Amniotic epithelial cell (primary cell): ENCODE results near the gene AP1M2.
A peak's percentile ranks its signal among the peaks of the same experiment; 100 is the strongest.
"Not testable (repeated sequence)": the region's sequence is repeated elsewhere in the genome, so short reads cannot be mapped to it uniquely, and the experiment has no call there.

Source experiments
- DNase-seq: peaks from one replicate; pipeline ENCODE4 v3.0.0-alpha.2; 2010; ENCODE audit warnings: low read depth

AP1M2 gene

DNA sequence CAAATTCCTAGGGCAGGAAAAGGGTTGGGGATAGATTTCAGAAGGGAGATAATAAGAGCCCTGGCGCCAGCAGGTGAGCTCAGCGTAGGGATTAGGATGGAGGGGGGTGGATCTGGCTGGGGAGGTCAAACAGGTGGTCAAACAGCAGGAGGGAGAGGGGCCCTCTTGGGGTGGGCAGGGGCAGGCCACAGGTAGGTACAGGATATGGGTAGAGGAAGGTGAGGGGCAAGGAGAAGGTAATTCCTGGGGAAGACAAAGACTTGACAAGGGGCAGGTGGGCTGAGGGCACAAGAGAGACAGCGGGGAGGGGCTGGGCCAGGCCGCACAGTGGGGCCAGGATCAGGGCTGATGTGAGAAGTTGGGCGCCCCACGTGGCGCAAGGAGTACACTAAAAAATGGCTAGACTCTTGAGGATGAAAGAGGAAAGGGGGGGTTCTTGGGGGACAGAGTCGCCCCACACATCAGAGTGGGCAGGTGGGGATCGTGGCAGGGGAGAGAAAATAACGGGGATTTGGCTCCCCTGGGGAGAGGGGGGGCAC, 22.0 kb downstream of the AP1M2 start:
- DNase-seq: no peak

DNA sequence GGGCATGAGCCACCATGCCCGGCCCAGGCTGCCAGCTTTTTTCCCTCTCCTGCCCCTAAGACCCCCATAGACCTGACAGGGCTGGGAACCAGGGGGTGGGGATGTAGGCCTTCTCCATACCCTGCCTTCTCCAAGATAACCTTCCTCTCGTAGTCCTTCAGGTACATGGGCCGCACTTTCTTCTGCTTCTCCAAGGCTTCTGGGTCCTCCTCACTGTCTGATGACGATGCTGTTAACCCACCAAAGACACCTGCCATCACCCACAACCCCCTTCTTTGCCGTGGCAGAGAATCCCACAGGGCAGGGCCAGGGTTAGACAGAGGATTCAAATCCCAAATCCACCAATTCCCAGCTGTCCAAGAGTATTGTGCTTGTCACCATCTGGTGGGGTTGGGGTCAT, 24.5 kb downstream of the AP1M2 start:
- DNase-seq: no peak

DNA sequence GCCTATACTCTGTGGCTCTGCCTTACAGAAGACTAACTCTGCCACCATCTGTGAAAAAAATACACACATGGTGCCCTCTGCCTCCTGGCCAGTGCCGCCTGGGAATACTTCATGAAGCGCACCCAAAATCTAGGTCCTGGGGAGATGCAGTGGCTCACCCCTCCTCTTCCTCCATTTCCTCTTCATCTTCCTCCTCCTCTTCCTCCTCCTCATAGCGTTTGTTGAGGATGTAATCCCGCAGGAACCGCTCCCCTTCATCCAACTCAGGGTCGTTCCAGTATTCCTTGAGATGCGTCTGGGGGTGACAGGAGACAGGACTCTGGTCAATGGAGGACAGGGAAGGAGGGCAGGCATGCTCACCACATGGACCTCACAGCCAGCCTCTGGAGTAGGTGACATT, 27.0 kb downstream of the AP1M2 start:
- DNase-seq: no peak

DNA sequence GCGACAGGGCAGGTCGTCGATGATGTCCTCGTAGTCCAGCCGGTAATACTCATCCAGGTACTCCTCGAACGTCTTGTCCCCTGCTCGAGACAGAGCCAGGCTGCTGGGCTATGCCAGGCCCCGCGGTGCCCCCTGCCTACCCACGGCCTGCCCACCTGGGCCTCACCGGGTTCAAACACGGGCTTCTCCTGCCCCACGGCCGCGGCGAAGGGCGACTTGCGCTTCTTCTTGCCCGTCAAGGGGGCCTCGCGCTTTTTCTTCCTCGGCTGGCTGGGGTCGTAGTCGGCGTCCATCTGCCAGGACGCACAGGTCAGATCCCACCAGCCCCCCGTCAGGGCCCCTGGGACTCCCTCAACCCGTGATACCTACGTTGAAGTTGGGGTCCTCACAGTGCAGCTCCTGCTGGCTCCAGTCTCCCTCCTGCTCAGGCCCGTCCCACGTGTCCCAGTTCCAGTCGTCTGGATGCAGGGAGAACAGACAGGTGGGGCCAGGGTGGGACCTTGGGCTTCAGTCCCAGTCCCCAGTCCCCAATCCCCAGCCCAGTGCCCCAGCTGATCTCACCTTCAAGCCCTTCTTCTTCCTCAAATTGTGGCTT, 29.4 kb downstream of the AP1M2 start:
- no peak for DNase-seq

DNA sequence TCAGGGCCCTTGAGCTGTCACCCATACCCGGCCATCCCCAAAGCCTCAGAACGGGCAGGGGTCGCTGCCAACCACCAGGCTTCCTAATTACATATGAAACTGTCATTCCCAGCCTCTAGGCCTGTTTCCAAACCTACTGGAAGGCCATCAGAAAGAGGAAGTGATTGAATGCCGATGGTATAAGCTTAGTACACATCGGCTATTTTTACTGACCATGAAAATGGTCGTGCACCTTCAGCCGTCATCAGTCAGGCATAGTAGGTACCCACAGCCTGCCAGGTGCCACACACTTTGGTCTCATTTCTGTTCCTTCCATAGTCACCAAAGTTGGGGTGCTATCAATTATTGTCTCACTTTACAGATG, 31.5 kb downstream of the AP1M2 start:
- no peak for DNase-seq

DNA sequence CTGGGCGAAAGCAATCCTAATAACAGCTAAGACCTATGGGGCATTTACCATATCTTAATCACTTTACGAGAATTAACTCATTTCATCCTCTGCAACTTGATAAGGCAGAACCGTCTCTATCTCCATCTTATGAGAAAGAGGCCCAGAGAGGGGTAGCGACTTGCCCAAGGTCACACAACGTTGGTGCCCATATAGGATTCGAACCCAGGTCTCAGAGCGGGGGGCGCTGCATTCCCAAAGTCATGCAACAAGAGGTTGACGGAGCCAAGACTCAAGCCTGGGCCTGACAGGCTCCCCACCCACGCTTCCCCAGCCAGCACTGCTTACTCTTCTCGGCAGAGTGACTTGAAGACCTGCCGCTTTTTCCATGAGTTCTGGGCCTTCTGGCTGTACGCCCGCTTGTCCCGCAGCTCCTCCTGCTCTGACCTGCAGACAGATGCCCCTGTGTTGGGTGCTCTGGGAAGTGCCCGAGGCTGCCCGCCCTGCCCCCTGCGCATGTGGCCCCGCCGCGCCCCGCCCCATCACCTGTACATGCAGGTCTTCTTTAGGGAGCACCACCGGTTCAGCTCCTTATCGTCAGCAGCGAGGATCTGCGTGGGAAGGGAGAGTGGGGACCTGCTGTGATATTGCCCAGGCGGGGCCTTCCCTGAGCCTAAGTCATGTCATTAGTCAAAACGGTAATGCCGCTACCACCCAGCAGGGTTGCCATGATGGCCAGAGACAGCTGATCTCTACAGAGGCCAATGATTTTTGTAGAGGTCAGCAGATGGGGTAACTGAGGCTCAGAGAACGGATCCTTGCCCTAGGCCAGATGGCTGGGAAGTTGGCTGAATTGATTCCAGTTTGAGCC, 32.1 kb downstream of the AP1M2 start:
- DNase-seq: no peak

DNA sequence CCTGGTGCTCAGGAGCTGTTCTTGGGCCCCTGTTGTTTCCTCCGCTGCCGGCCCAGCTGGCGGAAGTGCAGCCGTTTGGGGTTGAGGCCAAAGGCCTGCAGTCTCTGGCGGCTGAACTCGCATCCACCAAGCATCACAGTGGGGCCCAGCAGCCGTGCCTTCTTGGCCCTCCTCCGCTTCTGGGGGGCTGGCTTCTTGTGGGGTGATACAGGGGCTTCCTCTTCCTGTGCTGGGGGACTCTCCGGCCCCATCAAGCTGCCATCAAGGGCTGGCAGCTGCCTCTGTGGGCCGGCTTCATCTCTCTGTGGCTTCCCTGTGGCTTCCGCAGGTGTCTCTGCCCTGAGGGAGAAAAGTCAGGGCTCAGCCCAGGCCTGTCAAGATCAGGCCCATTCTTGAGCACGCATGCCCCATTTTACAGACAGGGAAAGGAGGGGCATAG, 33.1 kb downstream of the AP1M2 start:
- no peak for DNase-seq

DNA sequence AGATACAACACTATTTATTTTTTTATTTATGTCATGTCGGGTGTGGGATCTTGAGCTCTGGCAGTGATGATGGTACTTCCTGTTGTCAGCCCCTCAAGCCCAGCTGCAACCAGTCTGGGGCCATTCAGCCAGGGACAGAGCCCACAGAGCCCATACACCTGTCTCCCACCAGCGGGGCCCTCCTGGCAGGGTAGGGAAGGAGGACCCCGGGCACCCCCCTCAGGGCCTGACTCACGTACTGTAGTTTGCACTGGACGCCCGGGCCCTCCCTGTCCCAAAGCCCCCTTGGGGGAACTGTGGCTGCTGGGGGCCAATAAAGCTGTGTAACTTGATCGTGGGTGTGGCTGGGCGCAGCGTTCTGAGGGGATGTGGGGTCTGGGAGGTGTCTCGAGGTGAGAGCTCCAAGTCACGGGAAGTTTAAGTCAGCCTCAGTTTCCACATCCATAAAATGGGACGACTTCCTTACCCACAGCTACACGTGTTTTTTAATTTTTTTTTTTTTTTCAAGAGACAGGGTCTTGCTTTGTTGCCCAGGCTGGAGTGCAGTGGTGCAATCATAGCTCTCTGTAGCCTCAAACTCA, 33.9 kb downstream of the AP1M2 start:
- DNase-seq: no peak

DNA sequence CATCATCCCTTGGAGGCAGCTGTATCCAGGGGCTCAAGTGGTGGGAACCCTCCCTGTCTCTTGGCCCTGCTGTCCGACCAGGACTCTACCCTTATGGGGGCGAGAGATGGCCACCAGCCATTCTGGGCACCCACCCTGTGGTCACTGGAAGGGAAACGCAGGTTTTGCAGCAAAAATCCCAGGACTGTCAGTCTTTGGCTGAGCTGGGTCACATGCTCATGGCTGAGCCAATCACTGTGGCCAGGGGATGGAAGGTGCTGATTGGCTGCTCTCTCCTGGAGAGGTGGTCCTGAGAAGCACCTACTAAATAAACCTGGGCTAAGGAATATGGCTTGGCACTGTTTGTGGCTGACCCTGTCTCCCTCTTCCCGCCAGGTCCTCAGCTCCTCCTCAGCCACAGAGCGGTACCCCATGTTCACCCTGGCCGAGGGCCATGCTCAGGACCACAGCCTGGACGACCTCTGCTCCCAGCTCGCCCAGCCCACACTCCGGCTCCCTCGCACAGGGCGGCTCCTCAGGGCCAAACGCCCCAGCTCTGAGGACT, 34.5 kb downstream of the AP1M2 start:
- DNase-seq: peak; percentile 33

DNA sequence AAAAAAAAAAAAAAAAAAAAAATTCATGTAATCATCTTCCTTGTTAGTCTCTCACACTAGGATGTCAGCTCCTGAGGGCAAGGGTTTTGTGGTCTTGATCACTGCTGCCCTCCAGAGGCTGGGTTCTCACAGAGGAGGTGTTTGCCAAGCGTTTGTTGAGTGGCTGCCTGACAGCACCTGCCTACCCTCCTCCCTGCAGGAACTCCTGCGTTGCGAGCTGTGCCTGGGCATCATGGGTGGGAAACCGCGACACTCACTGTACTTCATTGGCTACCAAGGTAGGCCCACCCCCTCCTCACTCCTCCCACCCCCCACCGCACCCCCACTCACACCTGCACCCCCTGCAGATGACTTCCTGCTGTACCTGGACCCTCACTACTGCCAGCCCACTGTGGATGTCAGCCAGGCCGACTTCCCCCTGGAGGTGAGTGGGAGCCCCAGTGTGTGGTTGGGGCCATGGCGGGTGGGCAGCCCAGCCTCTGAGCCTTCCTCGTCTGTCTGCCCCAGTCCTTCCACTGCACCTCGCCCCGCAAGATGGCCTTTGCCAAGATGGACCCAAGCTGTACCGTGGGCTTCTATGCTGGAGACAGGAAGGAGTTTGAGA, 35.3 kb downstream of the AP1M2 start:
- DNase-seq: peak; percentile 63

DNA sequence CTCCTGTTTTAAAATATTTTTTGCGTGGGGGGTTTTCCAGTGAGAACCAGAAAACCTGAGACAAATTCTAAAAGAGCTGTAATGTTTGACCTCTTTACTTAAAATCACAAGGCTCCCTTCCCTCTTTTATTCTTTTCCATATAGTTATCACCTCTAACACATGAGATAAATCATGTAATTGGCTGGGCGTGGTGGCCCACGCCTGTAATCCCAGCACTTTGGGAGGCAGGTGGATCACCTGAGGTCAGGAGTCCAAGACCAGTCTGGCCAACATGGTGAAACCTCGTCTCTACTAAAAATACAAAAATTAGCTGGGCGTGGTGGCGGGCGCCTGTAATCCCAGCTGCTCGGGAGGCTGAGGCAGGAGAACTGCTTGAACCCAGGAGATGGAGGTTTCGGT, 36.1 kb downstream of the AP1M2 start:
- not testable (repeated sequence) for DNase-seq

DNA sequence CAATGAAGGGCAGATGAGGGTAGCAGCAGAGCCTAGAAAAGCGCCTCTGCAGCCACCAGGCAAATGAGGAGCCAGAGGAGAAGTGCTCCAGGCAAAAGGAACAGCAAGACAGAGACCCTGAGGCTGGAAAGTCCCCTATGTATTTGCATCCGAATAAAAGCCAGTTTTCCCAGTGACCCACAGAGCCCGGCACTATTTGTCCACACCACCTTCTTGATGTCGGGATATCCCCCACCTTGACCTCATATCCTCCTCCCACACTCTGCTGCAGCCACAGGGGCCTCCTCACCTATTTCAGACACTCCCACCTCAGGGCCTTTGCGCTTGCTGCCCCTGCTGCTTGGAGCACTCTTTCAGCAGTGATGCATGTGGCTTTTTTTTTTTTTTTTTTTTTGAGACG, 36.8 kb downstream of the AP1M2 start:
- no peak for DNase-seq

DNA sequence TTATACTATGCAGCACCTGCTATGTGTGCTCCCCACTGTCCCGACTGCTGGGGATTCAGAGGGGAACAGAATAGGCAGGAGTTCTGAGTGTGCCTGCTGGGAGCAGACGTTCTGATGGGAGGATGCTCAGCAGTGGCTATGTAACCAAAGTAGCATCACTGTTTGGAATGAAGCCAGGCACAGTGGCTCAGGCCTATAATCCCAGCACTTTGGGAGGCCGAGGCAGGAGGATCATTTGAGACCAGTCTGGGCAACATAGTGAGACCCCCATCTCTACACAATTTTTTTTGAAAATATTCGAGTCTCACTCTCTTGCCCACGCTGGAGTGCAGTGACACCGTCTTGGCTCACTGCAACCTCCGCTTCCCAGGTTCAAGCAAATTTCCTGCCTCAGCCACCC, 37.4 kb downstream of the AP1M2 start:
- DNase-seq: no peak

DNA sequence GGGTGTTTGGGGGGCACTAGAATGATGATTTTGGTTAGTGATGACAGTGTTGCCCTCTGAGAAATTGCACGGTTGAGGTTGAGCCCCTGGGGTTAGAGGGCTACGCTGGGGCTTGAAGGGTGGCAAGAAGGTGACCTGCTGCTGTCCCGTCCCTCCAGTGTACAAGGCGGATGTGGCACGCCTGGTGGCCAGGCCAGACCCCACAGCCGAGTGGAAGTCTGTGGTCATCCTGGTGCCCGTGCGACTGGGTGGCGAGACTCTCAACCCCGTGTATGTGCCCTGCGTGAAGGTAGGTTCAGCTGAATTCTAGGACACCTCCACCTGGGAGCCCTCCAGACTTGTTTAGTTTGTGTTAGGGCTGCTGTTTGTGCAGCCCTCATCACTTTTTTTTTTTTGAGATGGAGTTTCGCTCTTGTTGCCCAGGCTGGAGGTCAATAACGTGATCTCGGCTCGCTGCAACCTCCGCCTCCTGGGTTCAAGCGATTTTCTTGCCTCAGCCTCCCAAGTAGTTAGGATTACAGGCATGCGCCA, 38.3 kb downstream of the AP1M2 start:
- DNase-seq: no peak

DNA sequence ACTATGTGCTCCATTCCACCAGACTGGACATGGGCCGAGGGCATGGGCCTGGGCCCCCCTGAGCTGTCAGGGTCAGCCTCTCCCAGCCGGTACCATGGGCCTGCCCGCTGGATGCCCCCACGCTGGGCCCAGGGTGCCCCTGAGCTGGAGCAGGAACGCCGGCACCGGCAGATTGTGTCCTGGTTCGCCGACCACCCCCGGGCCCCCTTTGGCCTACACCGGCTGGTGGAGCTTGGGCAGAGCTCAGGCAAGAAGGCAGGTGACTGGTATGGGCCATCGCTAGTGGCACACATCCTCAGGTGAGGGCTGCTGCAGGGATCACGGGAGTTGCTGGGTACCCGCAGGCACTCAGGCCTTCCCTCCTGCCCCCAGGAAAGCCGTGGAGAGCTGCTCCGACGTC, 40.3 kb downstream of the AP1M2 start:
- DNase-seq: no peak

DNA sequence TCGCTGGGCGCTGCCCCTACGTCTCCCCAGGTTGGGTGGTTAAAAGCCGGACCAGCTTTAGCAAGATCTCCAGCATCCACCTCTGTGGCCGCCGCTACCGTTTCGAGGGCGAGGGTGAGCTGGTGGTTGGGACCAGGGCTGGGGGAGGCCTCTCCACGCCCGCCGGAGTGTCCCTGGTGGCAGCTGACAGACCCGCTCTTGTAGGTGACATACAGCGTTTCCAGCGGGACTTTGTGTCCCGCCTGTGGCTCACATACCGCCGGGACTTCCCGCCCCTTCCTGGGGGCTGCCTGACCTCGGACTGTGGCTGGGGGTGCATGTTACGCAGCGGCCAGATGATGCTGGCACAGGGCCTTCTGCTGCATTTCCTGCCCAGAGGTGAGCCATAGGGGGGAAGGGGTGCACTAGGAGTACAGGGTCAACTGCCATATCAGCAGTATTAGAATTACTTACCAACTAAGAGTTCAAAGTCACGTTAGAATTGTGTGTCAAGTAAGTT, 42.3 kb downstream of the AP1M2 start:
- DNase-seq: no peak

DNA sequence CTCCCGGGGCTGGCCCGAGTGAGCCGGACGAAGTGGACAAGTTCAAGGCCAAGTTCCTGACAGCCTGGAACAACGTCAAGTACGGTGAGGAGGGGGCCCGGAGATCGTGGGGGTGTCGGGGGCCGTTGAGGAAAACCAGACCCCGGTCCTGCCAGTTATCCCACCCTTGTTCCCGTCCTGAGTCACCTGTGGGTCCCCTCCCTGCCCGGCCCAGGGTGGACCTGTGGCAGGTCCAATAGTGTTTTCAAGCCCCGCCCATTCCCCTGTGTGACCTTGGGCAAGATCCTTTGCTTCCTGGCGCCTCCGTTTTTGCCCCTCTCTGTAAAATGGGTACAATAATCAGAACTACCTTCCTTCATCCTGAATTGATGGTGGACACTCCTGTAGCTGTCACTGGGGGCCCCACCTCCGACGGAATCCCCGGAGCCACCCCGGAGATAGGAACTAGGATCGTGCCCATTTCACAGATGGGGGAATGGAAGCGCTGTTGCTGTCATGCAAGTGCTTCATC, 42.8 kb downstream of the AP1M2 start:
- DNase-seq: no peak

DNA sequence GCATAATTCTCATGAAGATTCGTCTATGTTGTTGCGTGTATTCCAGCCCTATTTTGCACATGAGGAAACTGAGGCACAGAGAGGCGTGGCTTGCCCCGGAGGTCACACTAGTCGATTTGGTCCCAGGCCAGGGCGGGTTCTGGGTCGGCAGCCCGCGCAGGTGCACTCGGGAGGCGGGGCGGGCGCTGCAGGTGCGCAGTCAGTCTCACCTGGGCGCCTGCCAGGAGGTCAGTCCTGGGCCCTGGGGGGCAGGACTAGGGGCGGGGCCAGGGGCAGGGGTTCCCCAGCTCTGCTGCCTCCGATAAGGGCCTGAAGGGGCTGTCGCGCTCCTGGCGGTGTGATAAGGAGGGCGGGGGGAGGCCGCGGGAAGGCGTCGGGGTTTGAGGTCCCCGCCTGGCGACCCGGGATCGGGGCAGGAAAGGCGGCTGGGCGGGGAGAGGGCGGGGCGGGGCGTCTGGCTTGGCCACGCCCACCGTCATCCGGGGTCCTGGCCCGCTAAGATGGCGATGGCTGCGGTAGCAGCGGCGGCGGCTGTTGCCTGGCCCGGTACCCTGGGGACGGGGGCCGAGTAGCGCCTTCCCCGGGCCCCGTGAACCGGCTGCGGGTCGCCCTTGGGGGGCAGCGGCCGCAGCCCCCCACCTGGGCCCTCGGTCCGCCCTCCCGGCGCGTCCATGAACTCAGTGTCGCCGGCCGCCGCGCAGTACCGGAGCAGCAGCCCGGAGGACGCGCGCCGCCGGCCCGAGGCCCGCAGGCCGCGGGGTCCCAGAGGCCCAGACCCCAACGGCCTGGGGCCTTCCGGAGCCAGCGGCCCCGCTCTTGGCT, 43.5 kb downstream of the AP1M2 start, which contains the start of gene ATG4D:
TSS of gene ATG4D (plus strand) at position 485 of the 822 bp plus-strand sequence. CDS start at position 672, 187 bp downstream.
- DNase-seq: no peak

DNA sequence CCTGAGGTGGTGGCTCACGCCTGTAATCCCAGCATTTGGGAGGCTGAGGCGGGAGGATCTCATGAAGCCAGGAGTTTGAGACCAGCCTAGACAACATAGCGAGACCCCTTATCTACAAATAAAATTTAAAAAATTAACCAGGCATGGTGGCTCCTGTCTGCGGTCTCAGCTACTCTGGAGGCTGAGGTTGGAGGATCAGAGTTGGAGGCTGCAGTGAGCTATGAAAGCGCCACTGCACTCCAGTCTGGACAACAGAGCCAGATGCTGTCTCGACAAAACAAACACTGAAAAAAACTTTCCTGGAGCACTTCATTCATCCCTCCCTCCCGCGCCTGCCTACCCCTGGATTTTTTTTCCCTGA, 44.1 kb downstream of the AP1M2 start:
- no peak for DNase-seq

DNA sequence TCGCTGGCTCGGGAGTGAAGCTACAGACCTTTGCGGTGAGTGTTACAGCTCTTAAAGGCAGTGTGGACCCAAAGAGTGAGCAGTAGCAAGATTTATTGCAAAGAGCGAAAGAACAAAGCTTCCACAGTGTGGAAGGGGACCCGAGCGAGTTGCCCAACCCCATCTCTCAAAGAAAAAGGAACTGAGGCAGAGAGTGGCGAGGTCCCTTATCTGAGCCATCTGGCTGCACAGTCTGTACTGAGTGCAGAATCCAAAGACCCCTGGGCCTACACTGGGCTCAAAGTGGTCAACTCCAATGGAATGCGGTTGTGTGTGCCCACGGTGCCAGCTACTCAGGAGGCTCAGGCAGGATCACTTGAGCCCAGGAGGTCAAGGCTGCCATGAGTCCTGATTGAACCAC, 48.1 kb downstream of the AP1M2 start:
- DNase-seq: not testable (repeated sequence)
